Neutrophil (primary cell): ENCODE results near the gene IFNA10.
"Not testable (repeated sequence)": the region's sequence is repeated elsewhere in the genome, so short reads cannot be mapped to it uniquely, and the experiment has no call there.

Experiments used
- H3K27ac ChIP-seq: fragments of 200-600 bp; sonication (generic); 2 replicates; pipeline ENCODE4 v1.5.1; 2016; ENCODE audit warnings: mild to moderate bottlenecking, moderate library complexity
- H3K27me3 ChIP-seq: fragments of 200-600 bp; sonication (generic); 2 replicates; pipeline ENCODE4 v1.6.0; 2016; ENCODE audit warnings: mild to moderate bottlenecking
- H3K36me3 ChIP-seq: fragments of 200-600 bp; sonication (generic); 2 replicates; pipeline ENCODE4 v1.5.1; 2017
- H3K4me1 ChIP-seq, 2 experiments: fragments of 200-600 bp in 1 of 2; sonication (generic) in 1 of 2; 1 replicate in 1 of 2; 2 replicates in 1 of 2; pipeline versions ENCODE4 v1.5.1 to v1.6.1; 2013 to 2016; ENCODE audit warnings: low read depth in 1 of 2, low read length in 1 of 2, mild to moderate bottlenecking in 1 of 2, moderate library complexity in 1 of 2; ENCODE audit not compliant: control insufficient read depth in 1 of 2, insufficient read depth in 1 of 2
- H3K4me3 ChIP-seq, 2 experiments: fragments of 200-600 bp in 1 of 2; sonication (generic) in 1 of 2; 1 replicate in 1 of 2; 2 replicates in 1 of 2; pipeline ENCODE4 v1.5.1; 2013 to 2016; ENCODE audit warnings: low read depth in 1 of 2, low read length in 1 of 2, mild to moderate bottlenecking in 1 of 2, moderate library complexity in 1 of 2
- H3K9me3 ChIP-seq: fragments of 200-600 bp; sonication (generic); 2 replicates; pipeline ENCODE4 v1.5.1; 2016
- CTCF ChIP-seq: fragments of 200-600 bp; sonication (generic); IDR thresholded peaks from 2 replicates; pipeline ENCODE4 v1.5.1; 2016; ENCODE audit warnings: antibody characterized with exemption

Gene IFNA10

DNA sequence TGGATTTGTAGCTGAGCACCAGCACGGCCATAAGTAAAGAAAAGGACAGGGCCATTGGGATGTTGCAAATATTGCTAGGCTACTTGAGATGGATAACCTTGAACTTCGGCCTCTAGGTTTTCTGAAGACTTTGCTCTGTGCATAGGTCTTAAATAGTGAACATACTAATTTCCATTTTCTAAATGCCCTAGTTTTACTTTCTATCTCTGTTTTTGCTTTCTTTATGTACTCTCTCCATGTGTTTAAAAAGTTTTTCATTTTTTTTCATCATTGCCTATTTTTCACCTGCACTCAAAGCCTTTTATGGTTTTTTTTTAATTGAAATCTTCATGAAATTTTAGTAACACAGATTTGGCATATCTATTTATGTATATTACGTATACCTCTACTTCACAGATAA lies at the start of gene IFNA10:
Gene IFNA10 (minus strand): TSS at position 101 of the 400 bp plus-strand sequence. CDS start 46 bp downstream, at position 55.
- H3K9me3 ChIP-seq, H3K36me3 ChIP-seq, H3K27me3 ChIP-seq, H3K27ac ChIP-seq, H3K4me1 ChIP-seq, H3K4me3 ChIP-seq: not testable (repeated sequence)

DNA sequence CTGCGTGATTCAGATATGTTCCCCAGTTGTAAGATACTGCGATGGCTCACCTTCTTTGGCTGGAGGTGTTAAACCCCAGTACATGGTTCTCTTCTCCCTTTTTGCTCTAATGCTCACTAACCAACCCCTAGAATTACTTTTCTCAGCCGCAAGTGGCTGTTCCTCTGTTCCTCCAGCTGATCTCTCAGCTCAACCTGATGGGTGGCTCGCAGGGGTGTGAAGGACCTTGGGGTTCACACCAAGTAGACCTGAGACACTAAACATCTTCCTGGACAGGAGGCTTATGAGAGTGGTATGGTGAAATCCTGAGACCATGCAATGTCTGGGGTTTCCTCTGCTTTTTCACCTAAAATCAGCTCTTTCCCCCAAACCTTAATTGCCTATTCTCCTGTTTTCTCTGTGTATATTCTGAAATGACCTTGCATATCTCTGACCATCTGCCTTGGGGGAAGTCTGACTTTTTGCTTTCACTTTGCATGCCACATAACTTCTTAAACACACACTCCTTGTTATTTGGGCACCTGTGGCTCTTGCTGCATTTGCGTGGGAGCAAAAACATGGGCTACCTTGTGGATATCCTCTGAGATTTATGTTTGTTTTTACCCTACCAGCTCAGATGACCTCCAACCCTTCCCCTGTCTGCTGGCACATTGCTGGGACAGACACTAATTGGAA lies 48.7 kb upstream of the IFNA10 start:
- no peak for TF ChIP-seq CTCF
- no peaks in the 10 kb centered on the region for H3K36me3 ChIP-seq
- no peak overlapping the region for H3K4me3 ChIP-seq
- no peaks in the 10 kb centered on the region for H3K9me3 ChIP-seq
- H3K27me3 ChIP-seq = no peaks in the 10 kb centered on the region
- no peak overlapping the region for H3K27ac ChIP-seq
- peaks cover 49 to 55% of the 10 kb centered on the region in 2 experiments for H3K4me1 ChIP-seq

GRCh38 chr9:21252721-21253547 lies 46.0 kb upstream of the IFNA10 start:
- no peak for TF ChIP-seq CTCF
- Histone ChIP-seq H3K27me3 (no peaks in the 10 kb centered on the region), H3K27ac (peak overlapping the region; percentile 59), H3K4me1 (peaks cover 44 to 45% of the 10 kb centered on the region in 2 experiments), H3K4me3 (peak overlapping the region in 1 of 2 experiments; percentile 5), H3K9me3 (no peaks in the 10 kb centered on the region), H3K36me3 (no peaks in the 10 kb centered on the region)

DNA sequence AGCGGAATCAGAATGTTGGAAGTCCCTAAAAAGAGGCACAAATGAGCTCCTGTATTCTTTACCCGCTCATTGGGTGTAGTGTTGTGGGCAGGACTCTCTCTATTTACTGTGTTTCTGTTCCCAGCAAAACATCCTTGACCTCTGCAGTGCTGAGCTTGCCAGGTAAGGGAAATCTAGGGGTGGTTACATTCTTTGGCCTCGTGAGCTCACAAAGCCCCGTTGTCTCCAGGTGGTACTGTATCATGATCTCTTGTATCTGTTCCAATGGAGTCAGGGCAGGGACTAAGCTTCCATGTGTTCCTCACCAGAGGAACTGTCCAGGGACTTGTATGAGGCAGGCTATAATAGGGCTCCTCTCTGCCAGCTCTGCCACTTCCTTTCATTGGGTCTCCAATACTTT lies 44.7 kb upstream of the IFNA10 start:
- peaks cover 44 to 45% of the 10 kb centered on the region in 2 experiments for H3K4me1 ChIP-seq
- no peaks in the 10 kb centered on the region for H3K36me3 ChIP-seq
- no peak overlapping the region for H3K4me3 ChIP-seq
- no peaks in the 10 kb centered on the region for H3K9me3 ChIP-seq
- H3K27me3 ChIP-seq = no peaks in the 10 kb centered on the region
- TF ChIP-seq CTCF = no peak
- H3K27ac ChIP-seq = no peak overlapping the region

GRCh38 chr9:21251190-21251589 lies 44.2 kb upstream of the IFNA10 start:
- Histone ChIP-seq H3K27ac (no peak overlapping the region), H3K4me3 (no peak overlapping the region), H3K27me3 (no peaks in the 10 kb centered on the region), H3K36me3 (no peaks in the 10 kb centered on the region), H3K4me1 (peaks cover 42 to 45% of the 10 kb centered on the region in 2 experiments), H3K9me3 (no peaks in the 10 kb centered on the region)
- no peak for TF ChIP-seq CTCF

DNA sequence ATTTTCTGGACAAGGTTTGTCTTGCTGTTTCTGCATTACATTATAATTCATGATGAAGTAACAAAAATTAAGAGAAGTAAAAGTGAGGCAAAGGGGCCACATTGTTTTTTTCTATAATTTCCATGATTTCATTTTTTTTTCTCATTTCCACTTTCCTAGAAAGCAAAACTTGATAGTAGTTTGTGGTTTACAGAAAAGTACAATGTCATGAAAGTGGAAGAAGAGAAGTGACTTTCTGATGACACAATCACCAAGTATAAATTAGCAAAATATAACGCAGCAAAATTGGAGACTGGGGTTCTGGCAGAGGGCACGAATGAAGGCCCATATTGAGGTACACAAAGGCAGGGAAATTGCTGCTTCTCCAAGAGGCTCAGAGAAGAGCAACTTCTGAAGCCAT lies 37.9 kb upstream of the IFNA10 start:
- Histone ChIP-seq H3K9me3 (no peaks in the 10 kb centered on the region), H3K27me3 (peaks cover 12% of the 10 kb centered on the region), H3K4me1 (peaks cover 10 to 17% of the 10 kb centered on the region in 2 experiments), H3K27ac (no peak overlapping the region), H3K36me3 (no peaks in the 10 kb centered on the region), H3K4me3 (no peak overlapping the region)
- no peak for TF ChIP-seq CTCF
